ENCODE measurements around the gene NHERF1. TPM values are rescaled to one million over a fixed set of nuclear protein-coding genes. Genes with fewer than 3 reads are reported as not detected.

Gene NHERF1
- total RNA-seq, 1 donor from 2014 or later, result 36.3 TPM

GRCh38 chr17:74752415-74752814 lies 4.0 kb downstream of the NHERF1 start:
- Mint-ChIP-seq H3K36me3 (ENCODE audit: low read depth, unreplicated experiment) (peaks cover 5% of the 10 kb centered on the region), H3K27me3 (ENCODE audit: low read depth, unreplicated experiment) (no peaks in the 10 kb centered on the region), H3K9me3 (ENCODE audit: unreplicated experiment) (no peaks in the 10 kb centered on the region), H3K4me1 (ENCODE audit: low read depth, unreplicated experiment) (peaks cover 13% of the 10 kb centered on the region), H3K4me3 (ENCODE audit: unreplicated experiment) (peak overlapping the region; percentile 66), H3K27ac (ENCODE audit: unreplicated experiment) (no peak overlapping the region)
- no peak overlapping the region for H3K9ac ChIP-seq (ENCODE audit: low read length)
- no peaks in the 10 kb centered on the region for H3K36me3 ChIP-seq (ENCODE audit: insufficient read depth, low read length)
- no peak overlapping the region for H3K27ac ChIP-seq (ENCODE audit: low read depth, low read length)
- H3K4me2 ChIP-seq (ENCODE audit: low read length), result no peak overlapping the region
- peaks cover 12% of the 10 kb centered on the region for H3K4me1 ChIP-seq (ENCODE audit: insufficient read depth, low read length)
- no peak overlapping the region for H2AFZ ChIP-seq (ENCODE audit: low read depth, low read length)
- no peaks in the 10 kb centered on the region for H3K27me3 ChIP-seq (ENCODE audit: insufficient read depth, low read length)
- TF ChIP-seq EZH2 (IDR thresholded peaks at IDR 0.05; ENCODE audit: insufficient read depth, low read length) (no peak), CTCF (IDR thresholded peaks at IDR 0.05; ENCODE audit: insufficient read depth, low read depth, low read length) (no peak)
- H3K4me3 ChIP-seq (ENCODE audit: insufficient read depth, low read depth, low read length), result no peak overlapping the region
- peaks cover 42% of the 10 kb centered on the region for H4K20me1 ChIP-seq (ENCODE audit: insufficient read depth, low read length)
- no peak for FAIRE-seq
- no peaks in the 10 kb centered on the region for H3K9me3 ChIP-seq (ENCODE audit: insufficient read depth, low read depth, low read length)
- no peak for DNase-seq (ENCODE audit: low read depth)
- H3K79me2 ChIP-seq (ENCODE audit: insufficient read depth, low read length), result peaks cover 35% of the 10 kb centered on the region

- Histone ChIP-seq H3K27me3 (ENCODE audit: insufficient read depth, low read length) (no peaks in the 10 kb centered on the region), H3K36me3 (ENCODE audit: insufficient read depth, low read length) (no peaks in the 10 kb centered on the region), H3K4me3 (ENCODE audit: insufficient read depth, low read depth, low read length) (no peak overlapping the region), H3K9me3 (ENCODE audit: insufficient read depth, low read depth, low read length) (no peaks in the 10 kb centered on the region), H3K27ac (ENCODE audit: low read depth, low read length) (no peak overlapping the region), H3K4me1 (ENCODE audit: insufficient read depth, low read length) (peaks cover 12% of the 10 kb centered on the region), H3K79me2 (ENCODE audit: insufficient read depth, low read length) (peaks cover 35% of the 10 kb centered on the region), H4K20me1 (ENCODE audit: insufficient read depth, low read length) (peaks cover 47% of the 10 kb centered on the region), H3K4me2 (ENCODE audit: low read length) (no peak overlapping the region), H2AFZ (ENCODE audit: low read depth, low read length) (no peak overlapping the region), H3K9ac (ENCODE audit: low read length) (no peak overlapping the region)
- no peak for TF ChIP-seq CTCF (IDR thresholded peaks at IDR 0.05; ENCODE audit: insufficient read depth, low read depth, low read length)
- TF ChIP-seq EZH2 (IDR thresholded peaks at IDR 0.05; ENCODE audit: insufficient read depth, low read length), result no peak
- Mint-ChIP-seq H3K36me3 (ENCODE audit: low read depth, unreplicated experiment) (peaks cover 5% of the 10 kb centered on the region), H3K4me3 (ENCODE audit: unreplicated experiment) (no peak overlapping the region), H3K27ac (ENCODE audit: unreplicated experiment) (no peak overlapping the region), H3K27me3 (ENCODE audit: low read depth, unreplicated experiment) (no peaks in the 10 kb centered on the region), H3K4me1 (ENCODE audit: low read depth, unreplicated experiment) (peaks cover 13% of the 10 kb centered on the region), H3K9me3 (ENCODE audit: unreplicated experiment) (no peaks in the 10 kb centered on the region)
- DNase-seq (ENCODE audit: low read depth), result no peak
- no peak for FAIRE-seq
Measured at GRCh38 chr17:74752822-74753401, 4.5 kb downstream of the NHERF1 start.

GRCh38 chr17:74754832-74755231 lies 6.4 kb downstream of the NHERF1 start:
- Mint-ChIP-seq H3K4me3 (ENCODE audit: unreplicated experiment) (no peak overlapping the region), H3K27me3 (ENCODE audit: low read depth, unreplicated experiment) (no peaks in the 10 kb centered on the region), H3K9me3 (ENCODE audit: unreplicated experiment) (no peaks in the 10 kb centered on the region), H3K4me1 (ENCODE audit: low read depth, unreplicated experiment) (peaks cover 24% of the 10 kb centered on the region), H3K36me3 (ENCODE audit: low read depth, unreplicated experiment) (peaks cover 5% of the 10 kb centered on the region), H3K27ac (ENCODE audit: unreplicated experiment) (no peak overlapping the region)
- Histone ChIP-seq H3K27me3 (ENCODE audit: insufficient read depth, low read length) (no peaks in the 10 kb centered on the region), H3K4me2 (ENCODE audit: low read length) (no peak overlapping the region), H3K9ac (ENCODE audit: low read length) (no peak overlapping the region), H3K36me3 (ENCODE audit: insufficient read depth, low read length) (no peaks in the 10 kb centered on the region), H3K4me3 (ENCODE audit: insufficient read depth, low read depth, low read length) (no peak overlapping the region), H3K4me1 (ENCODE audit: insufficient read depth, low read length) (peaks cover 20% of the 10 kb centered on the region), H3K79me2 (ENCODE audit: insufficient read depth, low read length) (peaks cover 33% of the 10 kb centered on the region), H3K27ac (ENCODE audit: low read depth, low read length) (no peak overlapping the region), H2AFZ (ENCODE audit: low read depth, low read length) (no peak overlapping the region), H3K9me3 (ENCODE audit: insufficient read depth, low read depth, low read length) (no peaks in the 10 kb centered on the region), H4K20me1 (ENCODE audit: insufficient read depth, low read length) (peaks cover 53% of the 10 kb centered on the region)
- DNase-seq (ENCODE audit: low read depth) (no peak), FAIRE-seq (no peak)
- TF ChIP-seq CTCF (IDR thresholded peaks at IDR 0.05; ENCODE audit: insufficient read depth, low read depth, low read length) (no peak), EZH2 (IDR thresholded peaks at IDR 0.05; ENCODE audit: insufficient read depth, low read length) (no peak)

Measured in astrocyte (in vitro differentiated cells and primary cell).